Keratinocyte (primary cell): ENCODE data around the gene CXCL16. TPM values are rescaled to one million over a fixed set of nuclear protein-coding genes. Genes with fewer than 3 reads are reported as not detected.

Experiments
- DNase-seq: peaks from one replicate; pipeline ENCODE4 v3.0.0-alpha.2; 2011; ENCODE audit warnings: low read depth, missing footprints, low spot score
- FAIRE-seq: peaks from 2 replicates; lab custom pipeline; 2011; peaks lifted over from hg19 to GRCh38; lab: Jason Lieb, UNC
- H2AFZ ChIP-seq: 2 replicates; pipeline ENCODE4 v1.6.0; 2012; ENCODE audit warnings: low read length, control low read depth, inconsistent platforms; ENCODE audit not compliant: control insufficient read depth
- H3K27ac ChIP-seq: 2 replicates; pipeline ENCODE4 v1.5.1; 2011; ENCODE audit warnings: low read length; ENCODE audit not compliant: control insufficient read depth, insufficient read depth
- H3K27me3 ChIP-seq: 3 replicates; pipeline ENCODE4 v1.6.0; 2011; ENCODE audit warnings: low read length; ENCODE audit not compliant: control insufficient read depth, insufficient read depth; ENCODE audit errors: extremely low read depth
- H3K36me3 ChIP-seq, 2 experiments: 2 replicates in 1 of 2; 3 replicates in 1 of 2; pipeline ENCODE4 v1.5.1; 2011; ENCODE audit warnings: low read length in 2 of 2, mild to moderate bottlenecking in 1 of 2; ENCODE audit not compliant: control insufficient read depth in 2 of 2, insufficient read depth in 2 of 2; ENCODE audit errors: extremely low read depth in 1 of 2
- H3K4me1 ChIP-seq: 3 replicates; pipeline ENCODE4 v1.5.1; 2011; ENCODE audit warnings: low read length; ENCODE audit not compliant: control insufficient read depth, insufficient read depth; ENCODE audit errors: extremely low read depth
- H3K4me2 ChIP-seq: 3 replicates; pipeline ENCODE4 v1.6.0; 2011; ENCODE audit warnings: low read depth, low read length; ENCODE audit not compliant: control insufficient read depth, insufficient read depth; ENCODE audit errors: extremely low read depth
- H3K4me3 ChIP-seq, 3 experiments: fragments of 200-600 bp in 1 of 3; sonication (generic) in 1 of 3; 2 replicates in 2 of 3; 3 replicates in 1 of 3; pipeline ENCODE4 v1.5.1; 2011 to 2016; ENCODE audit warnings: low read length in 3 of 3, mild to moderate bottlenecking in 3 of 3, control low read depth in 2 of 3, inconsistent platforms in 1 of 3, low read depth in 1 of 3, mixed read lengths in 1 of 3, mixed run types in 1 of 3, moderate library complexity in 1 of 3; ENCODE audit not compliant: control insufficient read depth in 2 of 3, insufficient read depth in 2 of 3; ENCODE audit errors: extremely low read depth in 1 of 3
- H3K79me2 ChIP-seq: 2 replicates; pipeline ENCODE4 v1.6.0; 2012; ENCODE audit warnings: low read length; ENCODE audit not compliant: control insufficient read depth, insufficient read depth
- H3K9ac ChIP-seq: 3 replicates; pipeline ENCODE4 v1.6.0; 2011; ENCODE audit warnings: low read length; ENCODE audit not compliant: control insufficient read depth, insufficient read depth; ENCODE audit errors: extremely low read depth
- H3K9me1 ChIP-seq: 3 replicates; pipeline ENCODE4 v1.6.0; 2011; ENCODE audit warnings: low read length; ENCODE audit not compliant: control insufficient read depth, insufficient read depth; ENCODE audit errors: extremely low read depth
- H3K9me3 ChIP-seq: 2 replicates; pipeline ENCODE4 v1.5.1; 2012; ENCODE audit warnings: low read depth, low read length; ENCODE audit not compliant: control insufficient read depth
- H4K20me1 ChIP-seq: 3 replicates; pipeline ENCODE4 v1.6.0; 2011; ENCODE audit warnings: low read length; ENCODE audit not compliant: control insufficient read depth, insufficient read depth; ENCODE audit errors: extremely low read depth
- CTCF ChIP-seq, 3 experiments: IDR thresholded peaks in 1 of 3; conservative IDR thresholded peaks in 1 of 3; optimal IDR thresholded peaks in 1 of 3; 2 replicates in 2 of 3; 3 replicates in 1 of 3; pipeline versions ENCODE3 to v1.5.1; 2011; ENCODE audit warnings: low read length in 3 of 3, mild to moderate bottlenecking in 3 of 3, moderate library complexity in 2 of 3, control low read depth in 1 of 3, inconsistent platforms in 1 of 3; ENCODE audit not compliant: insufficient read depth in 2 of 3; ENCODE audit errors: extremely low read depth in 1 of 3
- EZH2 ChIP-seq: IDR thresholded peaks from one replicate; pipeline ENCODE4 v1.6.1; 2012; ENCODE audit warnings: inconsistent platforms, mild to moderate bottlenecking, low read length, moderate library complexity
- dilution Hi-C: fragments of 300-500 bp; cut with MboI; formaldehyde crosslinking; loops from one replicate; pipeline ENCODE4 v1.7.0; 2020; ENCODE audit warnings: low sequenced_read_pairs; ENCODE audit not compliant: extremely low pct_ligation_motif_present
- polyA plus RNA-seq, 5 experiments: library from polyadenylated mRNA; depleted of rRNA in 3 of 5; stranded (reverse) in 3 of 5; stranded (forward) in 1 of 5; unstranded in 1 of 5; fragments of >200 nt; gene quantifications; 1 replicate in 1 of 5; 2 replicates in 3 of 5; 3 replicates in 1 of 5; pipeline versions ENCODE4 v1.2.1 to v1.2.3, GENCODE V29; 2011 to 2012; ENCODE audit warnings: missing spikeins in 2 of 5, low read depth in 1 of 5, low replicate concordance in 1 of 5

The CXCL16 gene
- polyA plus RNA-seq, 1 donor (not counting 4 experiments of a cell fraction or from before 2014, with no cell fraction given) = 12.8 TPM

- H3K27me3 ChIP-seq = peaks cover 20% of the 10 kb centered on the region
- H3K4me1 ChIP-seq = peaks cover 14% of the 10 kb centered on the region
- no peak overlapping the region for H3K4me2 ChIP-seq
- H3K9me3 ChIP-seq = no peaks in the 10 kb centered on the region
- H3K79me2 ChIP-seq = no peaks in the 10 kb centered on the region
- no peak for FAIRE-seq
- no peak overlapping the region for H2AFZ ChIP-seq
- H4K20me1 ChIP-seq = no peaks in the 10 kb centered on the region
- H3K27ac ChIP-seq = no peak overlapping the region
- H3K9ac ChIP-seq = no peak overlapping the region
- TF ChIP-seq EZH2 (no peak), CTCF (optimal IDR thresholded peaks at IDR 0.05 in 1 of 3, IDR thresholded peaks at IDR 0.05 in 1 of 3, conservative IDR thresholded peaks at IDR 0.05 in 1 of 3; ENCODE audit: extremely low read depth in 1 of 3, insufficient read depth in 2 of 3, low read length in 3 of 3) (no peak)
- no peaks in the 10 kb centered on the region for H3K36me3 ChIP-seq
- no peak overlapping the region for H3K4me3 ChIP-seq
- dilution Hi-C loops = no loop called here
- no peak for DNase-seq
- peaks cover 2% of the 10 kb centered on the region for H3K9me1 ChIP-seq
These were observed 2.9 kb upstream of the CXCL16 start for GRCh38 chr17:4742629-4743028.

- no peak overlapping the region for H3K4me3 ChIP-seq
- peaks cover 2% of the 10 kb centered on the region for H3K9me1 ChIP-seq
- TF ChIP-seq EZH2 = no peak
- TF ChIP-seq CTCF (optimal IDR thresholded peaks at IDR 0.05 in 1 of 3, IDR thresholded peaks at IDR 0.05 in 1 of 3, conservative IDR thresholded peaks at IDR 0.05 in 1 of 3; ENCODE audit: extremely low read depth in 1 of 3, insufficient read depth in 2 of 3, low read length in 3 of 3) = no peak
- H3K9me3 ChIP-seq = no peaks in the 10 kb centered on the region
- FAIRE-seq (no peak), DNase-seq (no peak)
- H2AFZ ChIP-seq = no peak overlapping the region
- no peak overlapping the region for H3K4me2 ChIP-seq
- H3K4me1 ChIP-seq = peaks cover 14% of the 10 kb centered on the region
- H4K20me1 ChIP-seq = no peaks in the 10 kb centered on the region
- H3K27ac ChIP-seq = no peak overlapping the region
- H3K27me3 ChIP-seq = peaks cover 20% of the 10 kb centered on the region
- dilution Hi-C loops = no loop called here
- no peaks in the 10 kb centered on the region for H3K79me2 ChIP-seq
- no peak overlapping the region for H3K9ac ChIP-seq
- H3K36me3 ChIP-seq = no peaks in the 10 kb centered on the region
These were observed 2.4 kb upstream of the CXCL16 start for GRCh38 chr17:4742133-4742532.
